ENCODE results near the gene SLC15A1. TPM values are rescaled to one million over a fixed set of nuclear protein-coding genes. Genes with fewer than 3 reads are reported as not detected.
"Not testable (repeated sequence)": the region's sequence is repeated elsewhere in the genome, so short reads cannot be mapped to it uniquely, and the experiment has no call there.

SLC15A1 gene
- total and polyA plus RNA-seq, 4 donors, result 0.10 to 0.24 (median 0.13) TPM

- Histone ChIP-seq H3K27me3 (ENCODE audit: control insufficient read depth, insufficient read depth, low read length) (peaks cover 22% of the 10 kb centered on the region), H3K36me3 (ENCODE audit: control insufficient read depth, insufficient read depth, low read length) (no peaks in the 10 kb centered on the region), H3K27ac (ENCODE audit: low read depth, low read length) (no peak overlapping the region), H3K4me3 (ENCODE audit: low read depth, low read length) (no peak overlapping the region), H3K4me1 (ENCODE audit: control insufficient read depth, insufficient read depth, low read length) (peaks cover 10% of the 10 kb centered on the region), H3K9me3 (ENCODE audit: control insufficient read depth, insufficient read depth, low read length) (peaks cover 5% of the 10 kb centered on the region)
- WGBS (ENCODE audit: insufficient coverage), result 82% methylated on average over 8 of the region's 9 CpGs
- no peak for DNase-seq (ENCODE audit: low read depth in 4 of 6, low spot score in 6 of 6)
Observed at GRCh38 chr13:98755729-98756128, 3.3 kb upstream of the SLC15A1 start.

GRCh38 chr13:98755116-98755515, 2.6 kb upstream of the SLC15A1 start:
- no peak overlapping the region for H3K4me3 ChIP-seq (ENCODE audit: low read depth, low read length)
- peaks cover 5% of the 10 kb centered on the region for H3K9me3 ChIP-seq (ENCODE audit: control insufficient read depth, insufficient read depth, low read length)
- peaks cover 10% of the 10 kb centered on the region for H3K4me1 ChIP-seq (ENCODE audit: control insufficient read depth, insufficient read depth, low read length)
- WGBS (ENCODE audit: insufficient coverage), result 56% methylated on average over 1 of the region's 2 CpGs
- no peak overlapping the region for H3K27ac ChIP-seq (ENCODE audit: low read depth, low read length)
- no peaks in the 10 kb centered on the region for H3K36me3 ChIP-seq (ENCODE audit: control insufficient read depth, insufficient read depth, low read length)
- H3K27me3 ChIP-seq (ENCODE audit: control insufficient read depth, insufficient read depth, low read length), result peaks cover 22% of the 10 kb centered on the region
- DNase-seq (ENCODE audit: low read depth in 4 of 6, low spot score in 6 of 6), result no peak

GRCh38 chr13:98754468-98754867, 2.0 kb upstream of the SLC15A1 start:
- WGBS (ENCODE audit: insufficient coverage), result 75% methylated on average over 1 of the region's 4 CpGs
- not testable (repeated sequence) for DNase-seq (ENCODE audit: low read depth in 4 of 6, low spot score in 6 of 6); H3K9me3 ChIP-seq (ENCODE audit: control insufficient read depth, insufficient read depth, low read length); H3K27ac ChIP-seq (ENCODE audit: low read depth, low read length); H3K36me3 ChIP-seq (ENCODE audit: control insufficient read depth, insufficient read depth, low read length); H3K4me3 ChIP-seq (ENCODE audit: low read depth, low read length)
- Histone ChIP-seq H3K27me3 (ENCODE audit: control insufficient read depth, insufficient read depth, low read length) (peaks cover 22% of the 10 kb centered on the region), H3K4me1 (ENCODE audit: control insufficient read depth, insufficient read depth, low read length) (peaks cover 10% of the 10 kb centered on the region)

GRCh38 chr13:98751861-98752466, 508 bp downstream of the SLC15A1 start:
- Histone ChIP-seq H3K4me1 (ENCODE audit: control insufficient read depth, insufficient read depth, low read length) (peaks cover 10% of the 10 kb centered on the region), H3K9me3 (ENCODE audit: control insufficient read depth, insufficient read depth, low read length) (peaks cover 5% of the 10 kb centered on the region), H3K36me3 (ENCODE audit: control insufficient read depth, insufficient read depth, low read length) (no peaks in the 10 kb centered on the region), H3K4me3 (ENCODE audit: low read depth, low read length) (no peak overlapping the region), H3K27ac (ENCODE audit: low read depth, low read length) (no peak overlapping the region), H3K27me3 (ENCODE audit: control insufficient read depth, insufficient read depth, low read length) (peaks cover 24% of the 10 kb centered on the region)
- WGBS (ENCODE audit: insufficient coverage), result 2% methylated on average over 36 of the region's 36 CpGs
- peak in 1 of 6 donors; percentile 9 for DNase-seq (ENCODE audit: low read depth in 4 of 6, low spot score in 6 of 6)

GRCh38 chr13:98751367-98751782, 1.1 kb downstream of the SLC15A1 start:
- 42% methylated on average over 7 of the region's 8 CpGs for WGBS (ENCODE audit: insufficient coverage)
- peaks cover 24% of the 10 kb centered on the region for H3K27me3 ChIP-seq (ENCODE audit: control insufficient read depth, insufficient read depth, low read length)
- peak in 1 of 6 donors; percentile 12 for DNase-seq (ENCODE audit: low read depth in 4 of 6, low spot score in 6 of 6)

GRCh38 chr13:98749501-98749900, 3.0 kb downstream of the SLC15A1 start:
- peaks cover 5% of the 10 kb centered on the region for H3K9me3 ChIP-seq (ENCODE audit: control insufficient read depth, insufficient read depth, low read length)
- no peak for DNase-seq (ENCODE audit: low read depth in 4 of 6, low spot score in 6 of 6)
- no peaks in the 10 kb centered on the region for H3K36me3 ChIP-seq (ENCODE audit: control insufficient read depth, insufficient read depth, low read length)
- 97% methylated on average over 3 of the region's 3 CpGs for WGBS (ENCODE audit: insufficient coverage)
- no peak overlapping the region for H3K4me3 ChIP-seq (ENCODE audit: low read depth, low read length)
- peaks cover 10% of the 10 kb centered on the region for H3K4me1 ChIP-seq (ENCODE audit: control insufficient read depth, insufficient read depth, low read length)
- no peak overlapping the region for H3K27ac ChIP-seq (ENCODE audit: low read depth, low read length)
- H3K27me3 ChIP-seq (ENCODE audit: control insufficient read depth, insufficient read depth, low read length), result peaks cover 24% of the 10 kb centered on the region

More at GRCh38 chr13:98751367-98751782, 1.1 kb downstream of the SLC15A1 start:
- H3K36me3 ChIP-seq (ENCODE audit: control insufficient read depth, insufficient read depth, low read length), result no peaks in the 10 kb centered on the region
- H3K4me3 ChIP-seq (ENCODE audit: low read depth, low read length), result no peak overlapping the region
- peaks cover 10% of the 10 kb centered on the region for H3K4me1 ChIP-seq (ENCODE audit: control insufficient read depth, insufficient read depth, low read length)
- H3K9me3 ChIP-seq (ENCODE audit: control insufficient read depth, insufficient read depth, low read length), result peaks cover 5% of the 10 kb centered on the region
- no peak overlapping the region for H3K27ac ChIP-seq (ENCODE audit: low read depth, low read length)

GRCh38 chr13:98746968-98747367, 5.5 kb downstream of the SLC15A1 start:
- no peak overlapping the region for H3K4me3 ChIP-seq (ENCODE audit: low read depth, low read length)
- H3K27me3 ChIP-seq (ENCODE audit: control insufficient read depth, insufficient read depth, low read length), result peaks cover 12% of the 10 kb centered on the region
- DNase-seq (ENCODE audit: low read depth in 4 of 6, low spot score in 6 of 6), result no peak
- no peaks in the 10 kb centered on the region for H3K9me3 ChIP-seq (ENCODE audit: control insufficient read depth, insufficient read depth, low read length)
- WGBS (ENCODE audit: insufficient coverage), result 95% methylated on average over 7 of the region's 8 CpGs
- H3K4me1 ChIP-seq (ENCODE audit: control insufficient read depth, insufficient read depth, low read length), result peaks cover 7% of the 10 kb centered on the region
- no peaks in the 10 kb centered on the region for H3K36me3 ChIP-seq (ENCODE audit: control insufficient read depth, insufficient read depth, low read length)
- no peak overlapping the region for H3K27ac ChIP-seq (ENCODE audit: low read depth, low read length)

- Histone ChIP-seq H3K4me1 (ENCODE audit: control insufficient read depth, insufficient read depth, low read length) (no peaks in the 10 kb centered on the region), H3K27me3 (ENCODE audit: control insufficient read depth, insufficient read depth, low read length) (no peaks in the 10 kb centered on the region), H3K36me3 (ENCODE audit: control insufficient read depth, insufficient read depth, low read length) (no peaks in the 10 kb centered on the region), H3K4me3 (ENCODE audit: low read depth, low read length) (no peak overlapping the region), H3K27ac (ENCODE audit: low read depth, low read length) (no peak overlapping the region), H3K9me3 (ENCODE audit: control insufficient read depth, insufficient read depth, low read length) (no peaks in the 10 kb centered on the region)
- DNase-seq (ENCODE audit: low read depth in 4 of 6, low spot score in 6 of 6), result no peak
- WGBS (ENCODE audit: insufficient coverage), result 100% methylated on average over 2 of the region's 2 CpGs
Observed at GRCh38 chr13:98743377-98743776, 9.1 kb downstream of the SLC15A1 start.

GRCh38 chr13:98742961-98743360, 9.5 kb downstream of the SLC15A1 start:
- Histone ChIP-seq H3K4me1 (ENCODE audit: control insufficient read depth, insufficient read depth, low read length) (no peaks in the 10 kb centered on the region), H3K4me3 (ENCODE audit: low read depth, low read length) (no peak overlapping the region), H3K27me3 (ENCODE audit: control insufficient read depth, insufficient read depth, low read length) (no peaks in the 10 kb centered on the region), H3K9me3 (ENCODE audit: control insufficient read depth, insufficient read depth, low read length) (no peaks in the 10 kb centered on the region), H3K27ac (ENCODE audit: low read depth, low read length) (no peak overlapping the region), H3K36me3 (ENCODE audit: control insufficient read depth, insufficient read depth, low read length) (no peaks in the 10 kb centered on the region)
- DNase-seq (ENCODE audit: low read depth in 4 of 6, low spot score in 6 of 6), result no peak
- WGBS (ENCODE audit: insufficient coverage), result 95% methylated on average over 2 of the region's 5 CpGs

GRCh38 chr13:98741741-98742435, 10.6 kb downstream of the SLC15A1 start:
- H3K36me3 ChIP-seq (ENCODE audit: control insufficient read depth, insufficient read depth, low read length), result no peaks in the 10 kb centered on the region
- H3K27me3 ChIP-seq (ENCODE audit: control insufficient read depth, insufficient read depth, low read length), result no peaks in the 10 kb centered on the region
- WGBS (ENCODE audit: insufficient coverage), result 84% methylated on average over 12 of the region's 14 CpGs
- H3K4me3 ChIP-seq (ENCODE audit: low read depth, low read length), result no peak overlapping the region
- H3K9me3 ChIP-seq (ENCODE audit: control insufficient read depth, insufficient read depth, low read length), result no peaks in the 10 kb centered on the region
- DNase-seq (ENCODE audit: low read depth in 4 of 6, low spot score in 6 of 6), result peak in 1 of 6 donors; percentile 30
- H3K27ac ChIP-seq (ENCODE audit: low read depth, low read length), result no peak overlapping the region
- H3K4me1 ChIP-seq (ENCODE audit: control insufficient read depth, insufficient read depth, low read length), result no peaks in the 10 kb centered on the region

Measured in spinal cord (tissue), 10 donors.